GM19467 (cell line): Measurements from ENCODE around the gene TUBB2A.

Experiments used
- ATAC-seq: cut with Tn5 transposase; IDR thresholded peaks from one replicate; pipeline ENCODE4 v1.9.1; 2021; ENCODE audit warnings: mild to moderate bottlenecking, moderate library complexity; ENCODE audit not compliant: unreplicated experiment

TUBB2A gene

DNA sequence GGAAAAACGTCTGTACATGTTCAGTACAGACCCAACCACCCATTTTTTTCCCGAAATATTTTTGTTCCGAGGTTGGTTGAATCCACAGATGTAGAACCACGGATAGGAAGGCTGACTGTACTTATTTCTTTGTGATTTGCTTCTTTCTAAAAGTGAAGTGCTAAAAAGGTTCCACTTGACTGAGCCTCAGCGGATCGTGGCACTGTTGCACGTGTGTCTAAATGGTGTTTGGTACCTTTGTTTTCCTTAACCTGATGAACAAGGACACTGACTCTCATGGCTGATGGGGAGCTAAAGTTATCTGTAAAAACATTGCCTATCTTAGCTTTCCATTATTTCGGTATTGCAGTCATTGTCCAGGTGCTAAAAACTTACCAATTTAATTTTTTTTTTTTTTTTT is 32.7 kb downstream of the TUBB2A start:
- ATAC-seq, result no peak

- no peak for ATAC-seq
Observed at GRCh38 chr6:3122823-3123182, 34.5 kb downstream of the TUBB2A start.

DNA sequence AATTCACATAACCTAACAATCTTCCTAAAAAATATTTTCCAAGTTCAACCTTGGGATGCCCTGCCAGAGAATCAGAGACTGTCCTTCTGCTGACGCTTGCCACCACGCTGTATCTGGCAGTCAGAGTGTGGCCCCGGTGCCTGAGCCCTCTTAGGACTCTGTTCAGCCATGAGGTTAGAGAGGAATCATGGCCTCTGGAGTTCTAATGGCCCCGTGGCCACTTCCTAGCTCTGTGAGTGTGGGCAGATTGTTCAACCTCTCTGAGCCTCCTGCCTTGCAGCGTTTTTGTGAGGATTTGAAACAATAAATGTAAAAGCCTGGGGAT is 36.6 kb downstream of the TUBB2A start:
- no peak for ATAC-seq

- ATAC-seq, result peak; percentile 18
Observed at GRCh38 chr6:3119040-3119723, 38.2 kb downstream of the TUBB2A start.

GRCh38 chr6:3118353-3119039 is 38.8 kb downstream of the TUBB2A start, which contains the start of gene BPHL:
Gene BPHL (plus strand): TSS chr6:3118711. CDS start chr6:3118741, 30 bp downstream.
- peak; percentile 93 for ATAC-seq

DNA sequence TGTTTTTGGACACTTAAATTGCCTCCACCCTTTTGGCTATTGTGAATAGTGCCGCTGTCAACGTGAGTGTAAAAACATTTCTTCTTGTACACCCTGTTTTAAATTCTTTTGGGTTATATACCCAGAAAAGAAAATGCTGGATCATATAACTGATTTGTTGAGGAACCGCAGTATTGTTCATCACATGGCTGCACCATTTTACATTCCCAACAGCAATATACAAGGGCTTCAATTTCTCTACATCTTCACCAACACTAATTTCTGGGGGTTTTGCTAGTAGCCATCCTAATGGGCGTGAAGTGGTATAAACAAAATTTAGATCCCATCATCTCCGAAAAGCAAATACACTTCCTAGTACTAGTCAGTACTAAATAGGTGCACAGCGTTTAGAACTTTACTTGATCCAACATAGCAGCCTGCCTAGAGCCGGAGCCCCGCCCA is 39.4 kb downstream of the TUBB2A start:
- no peak for ATAC-seq

DNA sequence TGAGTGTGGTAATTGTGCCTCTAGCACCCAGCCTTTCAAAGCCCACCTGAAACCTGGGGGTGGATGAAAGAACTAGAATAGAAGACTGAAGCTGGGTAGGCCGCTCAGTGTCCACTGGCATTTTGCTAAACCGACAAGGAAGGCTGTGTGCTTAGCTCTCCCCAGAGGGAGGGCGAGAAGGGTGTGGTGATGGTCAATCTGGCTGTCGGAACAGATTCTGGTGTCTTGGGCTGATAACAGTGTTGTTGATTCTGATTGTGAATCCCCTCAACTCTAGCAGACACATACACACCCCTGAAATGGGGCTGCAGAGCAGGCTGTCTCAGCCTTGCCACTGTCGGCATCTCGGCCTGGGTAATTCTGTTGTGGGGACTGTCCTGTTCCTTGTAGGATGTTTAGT is 43.0 kb downstream of the TUBB2A start:
- no peak for ATAC-seq

- ATAC-seq, result no peak
Observed at GRCh38 chr6:3109761-3110160, 47.6 kb downstream of the TUBB2A start.

GRCh38 chr6:3108746-3109414 is 48.5 kb downstream of the TUBB2A start:
- no peak for ATAC-seq
